ENCODE results near the gene ABCB8. TPM values are rescaled to one million over a fixed set of nuclear protein-coding genes. Genes with fewer than 3 reads are reported as not detected.

The ABCB8 gene
- total and polyA plus RNA-seq, 11 donors, result 13.6 to 34.5 (median 26.0) TPM

DNA sequence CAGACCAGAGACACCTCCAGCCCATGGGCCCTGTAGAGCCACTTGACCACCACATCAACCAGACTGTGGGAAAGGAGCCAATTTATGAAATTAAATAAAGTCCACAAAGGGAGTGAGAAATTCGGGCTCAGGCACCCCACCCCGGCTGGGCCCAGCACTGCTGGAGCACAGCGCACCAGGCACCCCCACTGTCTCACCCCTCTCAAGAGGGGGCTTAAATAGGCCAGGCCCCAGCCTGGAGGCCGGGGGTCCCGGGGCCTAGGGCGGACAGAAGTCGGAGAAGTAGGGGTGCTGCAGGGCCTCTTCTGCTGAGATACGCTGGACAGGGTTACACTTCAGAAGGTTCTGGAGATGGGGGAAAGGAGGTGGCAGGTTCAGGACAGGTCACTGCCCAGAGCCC is 25.5 kb downstream of the ABCB8 start:
- peaks cover 0 to 39% (median 18%) of the 10 kb centered on the region in 12 donors for H3K4me1 ChIP-seq
- TF ChIP-seq, protein P1, sequence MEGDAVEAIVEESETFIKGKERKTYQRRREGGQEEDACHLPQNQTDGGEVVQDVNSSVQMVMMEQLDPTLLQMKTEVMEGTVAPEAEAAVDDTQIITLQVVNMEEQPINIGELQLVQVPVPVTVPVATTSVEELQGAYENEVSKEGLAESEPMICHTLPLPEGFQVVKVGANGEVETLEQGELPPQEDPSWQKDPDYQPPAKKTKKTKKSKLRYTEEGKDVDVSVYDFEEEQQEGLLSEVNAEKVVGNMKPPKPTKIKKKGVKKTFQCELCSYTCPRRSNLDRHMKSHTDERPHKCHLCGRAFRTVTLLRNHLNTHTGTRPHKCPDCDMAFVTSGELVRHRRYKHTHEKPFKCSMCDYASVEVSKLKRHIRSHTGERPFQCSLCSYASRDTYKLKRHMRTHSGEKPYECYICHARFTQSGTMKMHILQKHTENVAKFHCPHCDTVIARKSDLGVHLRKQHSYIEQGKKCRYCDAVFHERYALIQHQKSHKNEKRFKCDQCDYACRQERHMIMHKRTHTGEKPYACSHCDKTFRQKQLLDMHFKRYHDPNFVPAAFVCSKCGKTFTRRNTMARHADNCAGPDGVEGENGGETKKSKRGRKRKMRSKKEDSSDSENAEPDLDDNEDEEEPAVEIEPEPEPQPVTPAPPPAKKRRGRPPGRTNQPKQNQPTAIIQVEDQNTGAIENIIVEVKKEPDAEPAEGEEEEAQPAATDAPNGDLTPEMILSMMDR (IDR thresholded peaks at IDR 0.05), result no peak
- TF ChIP-seq POLR2A (IDR thresholded peaks at IDR 0.05), result no peak
- WGBS, 4 donors, result 90 to 98% (median 93%) methylated on average over 7 to 8 of the region's 8 CpGs
- H3K9me3 ChIP-seq, result no peaks in the 10 kb centered on the region
- intact Hi-C loops (cut with DNase I), result loop anchor here in 1 of 10 donors (10.0 kb wide), 1 partner anchor 171 kb away; the partner anchor contains the start of gene ABCF2
- no peaks in the 10 kb centered on the region for H3K36me3 ChIP-seq
- ATAC-seq (no peak), DNase-seq (no peak)
- H3K4me3 ChIP-seq, result no peak overlapping the region
- peaks cover 0 to 3% (median 0%) of the 10 kb centered on the region in 9 donors for H3K27me3 ChIP-seq
- H3K27ac ChIP-seq, result no peak overlapping the region

DNA sequence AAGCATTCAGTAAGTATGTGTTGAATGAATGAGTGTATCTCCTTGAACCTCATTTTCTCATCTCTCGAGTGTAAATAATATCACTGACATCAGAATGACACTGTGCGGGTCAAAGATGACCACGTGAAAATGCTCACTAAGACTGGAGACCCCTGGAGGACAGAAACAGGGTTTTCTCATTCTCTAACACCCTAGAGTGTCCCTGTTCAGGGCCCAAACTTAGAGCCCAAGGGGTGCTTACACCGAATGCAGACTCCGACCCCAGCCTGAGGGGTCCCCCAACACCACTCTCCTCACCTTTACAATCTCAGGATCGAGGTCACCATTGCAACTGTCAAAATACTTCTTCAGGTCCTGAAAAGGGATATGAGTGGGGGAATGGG is 28.0 kb downstream of the ABCB8 start:
- Histone ChIP-seq H3K27me3 (no peaks in the 10 kb centered on the region), H3K36me3 (no peaks in the 10 kb centered on the region), H3K9me3 (no peaks in the 10 kb centered on the region), H3K4me3 (no peak overlapping the region), H3K27ac (no peak overlapping the region), H3K4me1 (peaks cover 4 to 49% (median 31%) of the 10 kb centered on the region in 12 donors)
- intact Hi-C loops (cut with DNase I), result loop anchor here in 1 of 10 donors (2.0 to 10.0 kb wide), 3 partner anchors 21 to 1344 kb away; partner anchors contain the start of gene ABCF2
- 90 to 94% (median 93%) methylated on average over 6 of the region's 6 CpGs for WGBS, 4 donors
- DNase-seq, result no peak
- TF ChIP-seq POLR2A (IDR thresholded peaks at IDR 0.05), result no peak
- TF ChIP-seq, protein P1 (IDR thresholded peaks at IDR 0.05), result no peak
- no peak for ATAC-seq

DNA sequence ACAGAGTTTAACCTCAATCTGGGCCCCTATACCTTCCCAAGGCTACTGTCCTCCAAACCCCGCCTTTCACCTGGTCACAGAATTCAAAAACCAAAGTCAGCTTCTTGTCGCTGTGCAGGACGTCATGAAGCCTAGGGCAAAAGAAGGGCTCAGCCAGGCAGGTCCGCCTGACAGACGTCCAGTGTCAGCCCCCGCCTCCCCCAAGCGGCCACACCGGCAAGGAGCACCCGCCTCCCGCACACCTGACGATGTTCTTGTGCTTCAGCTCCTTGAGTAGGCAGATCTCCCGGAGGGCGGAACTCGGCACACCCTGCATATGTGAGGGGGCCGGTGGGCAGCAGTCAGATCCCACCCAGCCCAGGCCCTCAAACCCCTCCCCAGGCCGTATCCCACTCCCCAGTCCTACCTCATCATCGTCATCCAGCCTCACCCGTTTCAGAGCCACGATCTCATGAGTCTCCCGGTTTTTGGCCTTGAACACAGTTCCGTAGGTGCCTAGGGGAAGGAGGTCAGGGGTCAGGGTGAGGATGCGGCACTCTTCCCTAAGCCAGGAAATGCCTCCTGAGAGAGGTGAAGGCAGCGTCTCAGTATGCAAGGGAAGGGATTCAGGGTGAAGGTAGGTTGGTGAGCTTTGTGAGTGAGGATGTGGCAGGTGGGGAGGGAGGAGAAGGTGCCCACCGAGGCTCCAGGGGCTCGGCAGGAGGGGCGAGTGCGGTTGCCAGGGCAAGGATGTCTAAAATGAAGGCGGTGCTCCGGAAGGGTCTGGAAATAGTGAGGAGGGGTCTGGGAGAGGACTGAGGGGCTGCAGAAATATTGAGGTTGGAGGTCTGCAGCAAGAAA is 28.6 kb downstream of the ABCB8 start:
- intact Hi-C loops (cut with DNase I), result loop anchor here in 1 of 10 donors (2.0 to 10.0 kb wide), 3 partner anchors 22 to 1345 kb away; partner anchors contain the start of gene ABCF2

More for the DNA sequence above, 28.6 kb downstream of the ABCB8 start:
- ATAC-seq (no peak), DNase-seq (no peak)
- Histone ChIP-seq H3K4me1 (peaks cover 7 to 52% (median 36%) of the 10 kb centered on the region in 12 donors), H3K4me3 (peak overlapping the region; percentile 43 to 100 (median 88)), H3K9me3 (no peaks in the 10 kb centered on the region), H3K27me3 (no peaks in the 10 kb centered on the region), H3K36me3 (peaks cover 0 to 3% (median 0%) of the 10 kb centered on the region in 9 donors), H3K27ac (peak overlapping the region in 6 of 12 donors; percentile 9 to 99 (median 98))
- TF ChIP-seq, protein P1 (IDR thresholded peaks at IDR 0.05), result no peak
- peak in 1 of 2 donors; percentile 13 for TF ChIP-seq POLR2A (IDR thresholded peaks at IDR 0.05)
- 40 to 44% (median 40%) methylated on average over 24 to 29 of the region's 29 CpGs for WGBS, 4 donors

Measured in heart left ventricle (tissue), 16 donors.